ENCODE data around the gene RAB7B.
"Not testable (repeated sequence)": the region's sequence is repeated elsewhere in the genome, so short reads cannot be mapped to it uniquely, and the experiment has no call there.

RAB7B gene

GRCh38 chr1:205996641-205997040 lies 6.6 kb downstream of the RAB7B start:
- DNase-seq (ENCODE audit: low read depth in 3 of 3): not testable (repeated sequence)

GRCh38 chr1:205994346-205994745 lies 8.8 kb downstream of the RAB7B start:
- DNase-seq (ENCODE audit: low read depth in 3 of 3): no peak

- DNase-seq (ENCODE audit: low read depth in 3 of 3): no peak
Measured at GRCh38 chr1:205993068-205993467, 10.1 kb downstream of the RAB7B start.

GRCh38 chr1:205992218-205992882 lies 10.8 kb downstream of the RAB7B start:
- no peak for DNase-seq (ENCODE audit: low read depth in 3 of 3)

GRCh38 chr1:205991237-205991636 lies 12.0 kb downstream of the RAB7B start:
- DNase-seq (ENCODE audit: low read depth in 3 of 3): no peak

GRCh38 chr1:205990226-205990625 lies 13.0 kb downstream of the RAB7B start:
- DNase-seq (ENCODE audit: low read depth in 3 of 3): no peak

- no peak for DNase-seq (ENCODE audit: low read depth in 3 of 3)
Measured at GRCh38 chr1:205989786-205990185, 13.4 kb downstream of the RAB7B start.

GRCh38 chr1:205988585-205988995 lies 14.6 kb downstream of the RAB7B start:
- no peak for DNase-seq (ENCODE audit: low read depth in 3 of 3)

GRCh38 chr1:205986861-205987260 lies 16.3 kb downstream of the RAB7B start:
- no peak for DNase-seq (ENCODE audit: low read depth in 3 of 3)

- DNase-seq (ENCODE audit: low read depth in 3 of 3): no peak
Measured at GRCh38 chr1:205986292-205986691, 16.9 kb downstream of the RAB7B start.

- no peak for DNase-seq (ENCODE audit: low read depth in 3 of 3)
Measured at GRCh38 chr1:205985330-205986005, 17.7 kb downstream of the RAB7B start.

- no peak for DNase-seq (ENCODE audit: low read depth in 3 of 3)
Measured at GRCh38 chr1:205983925-205984725, 19.1 kb downstream of the RAB7B start.

- no peak for DNase-seq (ENCODE audit: low read depth in 3 of 3)
Measured at GRCh38 chr1:205981257-205981656, 21.9 kb downstream of the RAB7B start.

GRCh38 chr1:205980237-205980870 lies 22.8 kb downstream of the RAB7B start:
- DNase-seq (ENCODE audit: low read depth in 3 of 3): no peak

GRCh38 chr1:205979301-205979700 lies 23.9 kb downstream of the RAB7B start:
- no peak for DNase-seq (ENCODE audit: low read depth in 3 of 3)

GRCh38 chr1:205978676-205979075 lies 24.5 kb downstream of the RAB7B start:
- DNase-seq (ENCODE audit: low read depth in 3 of 3): no peak

- peak; percentile 46 to 75 (median 65) for DNase-seq (ENCODE audit: low read depth in 3 of 3)
Measured at GRCh38 chr1:205977402-205978014, 25.7 kb downstream of the RAB7B start.

GRCh38 chr1:205976708-205977401 lies 26.3 kb downstream of the RAB7B start:
- no peak for DNase-seq (ENCODE audit: low read depth in 3 of 3)

GRCh38 chr1:205976036-205976435 lies 27.2 kb downstream of the RAB7B start:
- no peak for DNase-seq (ENCODE audit: low read depth in 3 of 3)

- no peak for DNase-seq (ENCODE audit: low read depth in 3 of 3)
Measured at GRCh38 chr1:205975387-205975998, 27.7 kb downstream of the RAB7B start.

- no peak for DNase-seq (ENCODE audit: low read depth in 3 of 3)
Measured at GRCh38 chr1:205974712-205975111, 28.5 kb downstream of the RAB7B start.

Measured in stimulated activated CD4-positive, alpha-beta T cell treated with anti-CD3 and anti-CD28 coated beads, TNF-alpha, amount 100 ng/mL, for 48 hours (primary cell).